HK-2 (cell line): ENCODE measurements around the gene KCTD2.
"Not testable (repeated sequence)": the region's sequence is repeated elsewhere in the genome, so short reads cannot be mapped to it uniquely, and the experiment has no call there.

Experiments
- DNase-seq: peaks from one replicate; pipeline ENCODE4 v3.0.0-alpha.2; 2018; ENCODE audit not compliant: unreplicated experiment

Gene KCTD2

GRCh38 chr17:75046407-75047289 lies at the start of gene KCTD2, which contains the start of gene ATP5PD:
TSS of gene KCTD2 (plus strand) at chr17:75047225. CDS start at chr17:75047251, 26 bp downstream.
TSS of gene ATP5PD (minus strand) at chr17:75046969. CDS start at chr17:75042650, 4,319 bp downstream.
- peak; percentile 95 for DNase-seq

DNA sequence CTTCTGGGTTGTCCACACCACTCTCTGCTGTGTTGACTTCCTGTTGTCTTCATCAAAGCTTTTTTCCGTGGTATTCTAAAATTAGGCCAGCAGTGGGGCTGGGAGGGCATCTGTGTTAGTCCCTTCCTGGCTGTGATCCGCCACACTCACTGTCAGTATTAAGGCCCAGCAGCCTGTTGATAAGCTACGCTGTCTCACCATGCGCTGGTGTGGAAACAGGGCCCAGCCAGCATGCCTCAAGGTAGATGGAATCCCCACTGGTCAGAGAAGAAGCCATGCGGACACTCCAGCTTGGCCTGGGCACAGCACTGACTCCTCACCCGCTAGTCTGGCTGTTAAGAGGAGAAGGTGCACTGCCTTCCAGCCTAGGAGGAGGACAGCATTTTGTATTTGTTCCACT lies 48.2 kb upstream of the KCTD2 start:
- DNase-seq = no peak

GRCh38 chr17:74999523-74999922 lies 47.5 kb upstream of the KCTD2 start:
- no peak for DNase-seq

- no peak for DNase-seq
These were observed 44.8 kb upstream of the KCTD2 start for GRCh38 chr17:75001915-75002843.

- DNase-seq = no peak
These were observed 43.7 kb upstream of the KCTD2 start for GRCh38 chr17:75003070-75003956.

DNA sequence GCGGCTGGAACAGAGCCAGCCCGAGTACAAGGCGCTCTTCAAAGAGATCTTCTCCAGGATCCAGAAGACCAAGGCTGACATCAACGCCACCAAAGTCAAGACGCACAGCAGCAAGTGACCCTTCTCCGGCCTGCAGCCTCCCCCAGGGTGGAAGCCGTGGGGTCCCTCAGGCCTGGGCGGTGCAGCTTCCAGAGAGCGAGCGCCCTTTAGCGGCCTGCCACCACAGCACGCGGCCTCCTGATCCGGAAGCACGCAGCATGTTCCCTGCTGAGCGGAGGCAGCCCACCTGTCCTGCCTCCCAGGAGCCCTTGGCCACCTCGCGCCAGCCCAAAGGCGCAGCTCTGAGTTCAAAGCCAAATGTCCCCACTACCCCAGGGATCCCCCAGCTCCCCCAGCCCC lies 43.1 kb upstream of the KCTD2 start:
- no peak for DNase-seq

DNA sequence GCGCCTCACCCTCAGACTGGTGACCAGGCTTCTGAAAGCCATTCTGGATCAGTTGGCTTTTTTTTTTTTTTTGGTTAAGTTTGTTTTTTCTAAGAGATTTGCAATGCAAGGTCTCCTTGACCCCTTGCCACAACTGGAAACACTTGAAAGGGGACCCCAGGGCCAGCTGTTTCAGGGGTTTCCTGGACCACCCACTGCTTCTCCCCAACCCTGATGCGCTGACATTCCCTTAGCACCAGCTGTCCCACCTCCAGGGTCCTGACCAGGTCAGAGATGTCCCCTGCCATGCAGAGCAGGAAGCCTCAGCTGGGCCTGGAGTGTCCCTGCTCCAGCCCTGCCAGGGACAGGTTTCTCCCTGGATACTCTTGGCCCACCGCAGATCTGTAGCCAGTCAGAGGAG lies 42.7 kb upstream of the KCTD2 start:
- DNase-seq = no peak

GRCh38 chr17:75005291-75005690 lies 41.7 kb upstream of the KCTD2 start:
- no peak for DNase-seq

DNA sequence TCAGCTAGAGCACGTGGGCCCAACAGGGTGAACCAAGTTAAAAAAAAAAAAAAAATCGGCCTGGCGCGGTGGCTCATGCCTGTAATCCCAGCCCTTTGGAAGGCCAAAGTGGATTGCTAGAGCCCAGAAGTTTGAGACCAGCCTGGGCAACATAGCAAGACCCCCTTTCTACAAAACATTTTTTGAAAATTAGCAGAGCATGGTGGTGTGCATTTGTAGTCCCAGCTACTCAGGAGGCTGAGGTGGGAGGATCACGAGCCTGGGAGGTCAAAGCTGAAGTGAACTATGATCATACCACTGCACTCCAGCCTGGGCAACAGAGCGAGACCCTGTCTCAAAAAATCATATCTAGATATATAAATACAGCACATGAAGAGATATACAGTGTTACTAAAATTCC lies 40.9 kb upstream of the KCTD2 start:
- DNase-seq = not testable (repeated sequence)

DNA sequence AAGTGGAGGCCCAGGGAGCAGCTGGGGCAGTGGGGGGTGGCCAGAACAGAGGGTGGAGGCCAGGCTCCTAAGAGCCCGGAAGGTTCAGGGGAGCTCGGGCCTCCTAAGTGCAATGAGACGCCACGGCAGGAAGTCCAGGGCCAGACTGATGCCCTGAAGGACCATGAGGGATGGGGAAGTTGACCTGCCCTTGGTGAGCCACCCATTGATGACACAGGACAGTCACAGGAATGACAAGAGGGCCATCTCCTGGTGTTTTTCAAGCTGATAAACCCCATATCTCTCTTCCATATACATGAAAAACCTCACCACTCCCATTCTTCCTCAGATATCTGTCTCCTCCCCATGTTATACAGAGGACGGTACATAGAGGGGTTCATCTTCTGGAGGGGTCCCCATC lies 40.4 kb upstream of the KCTD2 start:
- no peak for DNase-seq

DNA sequence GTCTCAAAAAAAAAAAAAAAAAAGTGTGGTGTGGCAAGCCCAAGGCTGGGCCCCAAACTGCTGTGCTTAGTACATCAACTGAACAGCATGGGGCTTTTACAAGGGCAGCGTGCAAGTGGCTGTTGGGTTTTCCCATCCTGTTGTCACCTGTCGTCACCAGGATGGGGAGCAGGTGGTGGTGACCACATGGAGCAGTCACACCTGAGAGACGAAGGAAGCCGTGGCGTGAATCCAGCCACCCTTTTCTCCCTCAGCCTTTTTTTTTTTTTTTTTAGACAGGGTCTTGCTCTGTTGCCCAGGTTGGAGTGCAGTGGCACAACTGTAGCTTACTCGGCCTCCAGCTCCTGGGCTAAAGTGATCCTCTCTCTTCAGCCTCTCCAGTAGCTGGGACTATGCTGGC lies 38.7 kb upstream of the KCTD2 start:
- DNase-seq = no peak

GRCh38 chr17:75009139-75009724 lies 37.8 kb upstream of the KCTD2 start:
- no peak for DNase-seq

DNA sequence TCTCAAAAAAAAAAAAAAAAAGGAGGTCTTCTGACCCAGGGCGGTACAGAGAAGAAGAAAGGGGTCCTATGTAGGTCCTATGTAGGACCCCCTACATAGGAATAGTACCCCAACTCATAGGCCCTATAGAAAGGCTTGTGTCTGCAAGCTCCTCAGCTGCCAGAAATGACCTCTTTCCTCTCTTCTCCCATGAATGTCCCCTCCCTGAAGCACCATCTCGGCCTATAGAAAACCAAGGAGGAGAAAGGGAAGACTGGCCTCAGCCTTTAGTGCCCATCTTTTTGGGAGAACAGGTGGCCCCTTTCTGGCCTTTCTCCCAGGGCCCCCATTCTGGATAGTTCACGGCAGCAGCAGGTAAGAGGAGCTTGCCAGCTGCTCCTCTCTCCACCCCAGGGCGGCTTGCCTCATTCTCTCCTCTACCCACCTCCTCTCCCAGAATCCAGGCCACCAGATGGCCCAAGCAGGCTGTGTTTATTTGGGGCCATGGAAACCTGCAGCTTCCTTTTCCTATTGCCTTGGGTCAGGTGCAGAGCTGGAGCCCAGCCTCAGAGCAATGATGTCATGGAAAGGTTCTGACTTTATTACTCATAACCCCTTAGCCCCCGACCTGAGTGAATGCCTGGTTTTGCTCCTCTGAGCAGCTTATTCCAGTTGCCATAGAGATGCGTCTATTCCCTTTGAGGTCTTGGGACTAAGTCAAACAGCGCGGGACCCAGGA lies 36.2 kb upstream of the KCTD2 start:
- no peak for DNase-seq

DNA sequence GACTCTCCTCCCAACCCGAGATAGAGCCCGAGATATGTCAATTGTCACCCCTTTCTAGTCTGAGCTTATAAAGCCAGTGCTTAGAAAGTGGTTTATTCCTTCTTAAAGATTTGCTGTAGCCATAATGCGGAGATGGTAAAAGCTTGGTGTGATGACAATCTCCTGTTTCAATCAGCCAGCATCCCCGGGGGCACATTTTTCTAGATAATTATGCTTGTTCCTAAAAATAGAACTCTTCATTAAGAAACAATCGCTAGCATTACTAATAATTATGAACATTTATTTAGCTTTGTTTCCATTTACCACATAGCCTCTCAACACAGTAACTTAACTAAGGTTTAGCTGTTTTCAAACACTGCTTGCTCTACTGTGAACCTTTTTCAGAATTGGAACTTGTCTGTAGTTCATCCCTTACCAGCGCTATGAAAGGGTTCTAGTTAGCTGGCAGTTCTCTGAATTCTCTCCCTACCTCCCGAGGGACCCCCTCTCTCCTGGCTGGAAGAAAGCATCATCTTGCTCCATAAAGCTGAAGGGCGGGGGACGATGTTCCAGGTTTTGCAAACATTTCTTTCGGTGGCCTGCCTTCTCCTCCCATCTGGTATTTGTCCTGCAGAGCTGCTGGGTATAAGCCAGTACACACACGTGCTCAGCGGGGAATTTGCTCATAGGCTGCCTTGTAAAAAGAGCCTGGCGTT lies 35.5 kb upstream of the KCTD2 start:
- DNase-seq = no peak

DNA sequence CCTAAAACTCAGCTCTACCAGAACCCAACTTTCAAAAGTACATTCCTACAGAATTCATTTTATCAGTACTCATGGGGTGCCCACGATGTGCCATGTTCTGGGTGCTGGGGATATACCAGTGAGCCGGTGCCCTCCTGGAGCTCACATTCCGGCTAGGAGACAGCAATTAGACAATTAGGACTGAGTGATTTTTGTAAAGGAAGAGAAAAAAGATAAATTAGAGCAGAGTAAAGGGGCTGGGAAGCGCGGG lies 35.0 kb upstream of the KCTD2 start:
- DNase-seq = no peak

- DNase-seq = peak; percentile 87
These were observed 34.5 kb upstream of the KCTD2 start, which contains the start of gene MRPL58 for GRCh38 chr17:75012346-75013091. TSS of gene MRPL58 (plus strand) at chr17:75012670. CDS start at chr17:75012687, 17 bp downstream.

- no peak for DNase-seq
These were observed 33.9 kb upstream of the KCTD2 start for GRCh38 chr17:75013092-75013559.

- DNase-seq = no peak
These were observed 27.9 kb upstream of the KCTD2 start for GRCh38 chr17:75019146-75019545.

DNA sequence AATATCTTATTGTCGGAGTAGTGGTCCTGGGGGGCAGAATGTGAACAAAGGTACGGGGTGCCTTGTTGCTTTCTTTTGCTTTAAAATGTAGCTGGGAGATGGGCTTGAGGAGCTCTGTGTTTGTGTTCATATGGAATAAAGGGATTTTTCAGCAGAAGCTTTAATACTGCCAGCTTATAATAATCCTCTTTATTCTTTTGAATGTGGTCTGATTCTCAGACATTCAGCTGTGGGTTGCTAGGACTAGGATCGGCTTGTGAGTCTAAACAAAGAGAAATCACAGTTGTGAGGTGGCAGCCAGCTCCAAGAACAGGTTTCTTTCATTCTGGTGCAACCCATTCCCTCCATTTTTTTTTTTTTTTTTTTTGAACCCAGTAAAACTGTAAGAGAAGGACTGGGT lies 27.3 kb upstream of the KCTD2 start:
- DNase-seq = no peak
